GM19324 (cell line): ENCODE data around the gene CXCL13.
A peak's percentile ranks its signal among the peaks of the same experiment; 100 is the strongest.
"Not testable (repeated sequence)": the region's sequence is repeated elsewhere in the genome, so short reads cannot be mapped to it uniquely, and the experiment has no call there.

ENCODE experiments used
- ATAC-seq: cut with Tn5 transposase; IDR thresholded peaks from one replicate; pipeline ENCODE4 v1.9.1; 2021; ENCODE audit warnings: mild to moderate bottlenecking, moderate library complexity; ENCODE audit not compliant: unreplicated experiment, low FRiP score

The CXCL13 gene, protein sequence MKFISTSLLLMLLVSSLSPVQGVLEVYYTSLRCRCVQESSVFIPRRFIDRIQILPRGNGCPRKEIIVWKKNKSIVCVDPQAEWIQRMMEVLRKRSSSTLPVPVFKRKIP

DNA sequence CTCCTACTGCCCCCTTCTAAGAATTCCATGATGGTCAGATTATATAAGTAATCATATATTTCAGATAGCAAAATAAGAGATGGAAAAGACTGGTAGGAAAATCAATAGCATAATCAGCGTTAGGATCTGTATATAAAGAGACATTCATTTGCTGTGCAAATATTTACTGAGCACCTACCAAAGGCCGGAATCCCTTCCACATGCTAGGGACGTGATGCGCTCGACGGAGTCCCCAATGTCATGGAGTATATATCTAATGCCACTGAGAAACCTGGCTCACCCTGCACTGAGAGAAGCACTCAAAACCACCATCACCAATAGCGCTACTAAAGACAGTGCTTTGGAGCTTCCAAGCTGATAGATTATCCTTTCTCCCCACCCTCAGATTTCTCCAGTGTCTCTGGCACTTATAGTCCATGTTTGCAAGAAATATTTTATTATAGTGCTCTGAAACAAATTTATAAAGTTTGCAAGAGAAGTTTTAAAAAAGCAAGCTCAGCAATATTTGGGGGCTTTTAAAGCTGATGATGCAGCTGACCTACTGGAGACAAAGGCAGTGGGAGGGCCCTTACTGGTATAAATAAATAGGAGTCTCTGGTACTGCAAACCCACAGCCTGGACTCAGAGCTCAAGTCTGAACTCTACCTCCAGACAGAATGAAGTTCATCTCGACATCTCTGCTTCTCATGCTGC is at the start of gene CXCL13:
TSS of gene CXCL13 (plus strand) at position 611 of the 693 bp plus-strand sequence. CDS start at position 657, 46 bp downstream.
- ATAC-seq = no peak

DNA sequence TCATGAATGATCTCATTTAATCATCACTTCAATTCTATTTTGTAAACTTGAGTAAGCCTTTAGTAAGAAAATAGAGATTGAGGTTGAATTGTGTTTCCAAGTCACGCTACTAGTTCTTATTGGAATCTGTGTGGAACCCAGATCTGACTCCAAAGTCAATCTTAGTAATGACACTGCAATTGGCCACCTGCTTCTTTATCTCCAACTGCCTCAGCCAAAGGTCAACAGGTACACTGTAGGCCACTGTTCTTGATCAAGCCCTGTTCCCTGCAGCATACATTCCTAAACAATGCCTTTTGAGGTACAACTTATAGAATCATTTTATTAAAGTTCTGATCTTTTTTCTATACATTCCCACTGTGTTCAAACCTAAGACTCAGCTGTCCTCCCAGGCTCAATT is 45.5 kb upstream of the CXCL13 start:
- no peak for ATAC-seq

DNA sequence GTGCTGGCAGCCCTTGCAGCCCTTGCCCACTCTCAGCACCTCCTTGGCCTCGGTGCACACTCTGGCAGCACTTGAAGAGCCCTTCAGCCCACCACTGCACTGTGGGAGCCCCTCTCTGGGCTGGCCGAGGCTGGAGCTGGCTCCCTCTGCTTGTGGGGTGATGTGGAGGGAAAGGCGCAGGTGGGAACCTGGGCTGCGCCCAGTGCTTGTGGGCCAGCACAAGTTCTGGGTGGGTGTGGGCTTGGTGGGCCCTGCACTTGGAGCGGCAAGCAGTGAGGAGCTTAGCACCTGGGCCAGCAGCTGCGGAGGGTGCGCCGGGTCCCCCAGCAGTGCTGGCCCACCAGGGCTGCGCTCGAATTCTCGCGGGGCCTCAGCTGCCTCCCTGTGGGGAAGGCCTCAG is 43.9 kb upstream of the CXCL13 start:
- ATAC-seq = not testable (repeated sequence)

DNA sequence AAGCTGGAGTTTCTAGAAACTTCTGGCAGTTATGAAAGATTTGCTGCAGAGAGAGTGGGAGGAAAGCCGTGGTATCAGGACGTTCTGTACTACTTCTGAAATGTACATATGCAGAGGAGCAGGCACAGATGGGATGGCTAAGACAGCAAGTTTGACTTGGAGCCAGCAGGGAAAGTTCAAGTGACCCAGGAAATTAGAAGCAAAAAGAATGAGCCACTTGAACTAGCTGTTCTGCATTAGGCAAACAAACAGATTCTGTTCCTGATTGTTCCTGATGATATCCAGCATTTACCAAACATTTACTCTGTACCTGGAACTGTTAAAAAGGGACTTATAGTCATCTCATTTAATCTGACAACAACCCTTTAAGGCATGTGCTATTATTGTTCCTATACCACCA is 41.4 kb upstream of the CXCL13 start:
- no peak for ATAC-seq

DNA sequence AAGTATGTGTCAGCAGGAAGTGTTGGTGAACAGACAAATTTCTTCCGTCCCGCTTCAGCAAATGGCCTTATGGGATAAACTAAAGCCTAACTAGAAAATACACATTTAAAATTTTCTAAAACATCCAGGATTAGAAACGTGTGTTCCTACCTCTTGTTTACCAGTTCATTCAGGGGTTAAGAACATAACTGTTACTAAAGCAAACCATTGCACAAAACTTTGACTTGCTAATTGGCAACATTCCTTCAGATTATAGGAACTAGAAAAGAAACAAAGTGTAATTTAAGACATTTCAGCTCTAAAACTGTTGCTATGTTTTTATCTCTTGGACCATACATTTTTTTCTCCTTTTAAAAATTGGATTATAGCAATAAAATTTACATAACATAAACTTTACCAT is 39.5 kb upstream of the CXCL13 start:
- ATAC-seq = no peak

DNA sequence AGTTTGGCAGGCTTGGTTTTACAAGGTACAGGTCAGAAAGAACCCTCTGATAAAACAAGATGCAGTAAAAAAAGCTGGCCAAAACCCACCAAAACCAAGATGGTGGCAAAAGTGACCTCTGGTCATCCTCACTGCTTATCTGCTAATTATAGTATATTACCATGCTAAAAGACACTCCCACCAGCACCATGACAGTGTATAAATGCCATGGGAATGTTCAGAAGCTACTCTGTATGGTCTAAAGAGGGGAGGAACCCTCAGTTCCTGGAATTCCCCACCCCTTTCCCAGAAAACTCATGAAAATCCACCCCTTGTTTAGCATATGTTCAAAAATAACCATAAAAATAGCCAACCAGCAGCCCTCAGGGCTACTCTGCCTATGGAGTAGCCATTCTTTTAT is 38.1 kb upstream of the CXCL13 start:
- no peak for ATAC-seq

DNA sequence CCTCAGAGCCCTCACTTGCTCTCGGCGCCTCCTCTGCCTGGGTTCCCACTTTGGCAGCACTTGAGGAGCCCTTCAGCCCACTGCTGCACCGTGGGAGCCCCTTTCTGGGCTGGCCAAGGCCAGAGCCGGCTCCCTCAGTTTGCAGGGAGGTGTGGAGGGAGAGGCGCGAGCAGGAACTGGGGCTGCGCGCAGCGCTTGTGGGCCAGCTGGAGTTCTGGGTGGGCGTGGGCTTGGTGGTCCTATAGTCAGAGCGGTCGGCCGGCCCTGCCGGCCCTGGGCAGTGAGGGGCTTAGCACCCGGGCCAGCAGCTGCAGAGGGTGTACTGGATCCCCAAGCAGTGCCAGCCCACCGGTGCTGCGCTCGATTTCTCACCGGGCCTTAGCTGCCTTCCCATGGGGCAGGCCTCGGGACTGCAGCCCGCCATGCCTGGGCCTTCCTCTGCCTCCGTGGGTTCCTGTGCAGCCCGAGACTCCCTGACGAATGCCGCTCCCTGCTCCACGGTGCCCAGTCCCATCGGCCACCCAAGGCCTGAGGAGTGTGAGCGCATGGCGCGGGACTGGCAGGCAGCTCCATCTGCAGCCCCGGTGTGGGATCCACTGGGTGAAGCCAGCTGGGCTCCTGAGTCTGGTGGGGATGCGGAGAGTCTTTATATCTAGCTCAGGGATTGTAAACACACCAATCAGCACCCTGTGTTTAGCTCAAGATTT is 35.0 kb upstream of the CXCL13 start:
- ATAC-seq = not testable (repeated sequence)

DNA sequence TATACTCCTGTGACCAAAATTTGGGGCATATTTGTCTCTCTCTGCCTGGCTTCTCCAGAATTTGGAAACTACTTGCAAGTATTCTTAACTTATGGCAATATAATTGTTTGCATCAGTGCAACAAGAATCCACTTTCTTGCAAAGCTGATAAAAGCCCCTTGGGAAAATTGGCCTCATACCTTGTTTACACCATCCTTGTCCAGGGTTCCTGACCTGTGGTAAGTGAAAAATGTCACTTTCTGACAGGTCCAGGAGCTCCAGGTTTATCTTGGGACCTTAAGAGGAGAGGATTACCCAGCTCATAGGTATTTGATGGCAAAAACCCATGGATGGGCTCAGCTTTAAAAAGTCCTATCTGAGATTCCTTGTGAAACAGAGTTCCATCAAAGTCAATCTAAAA is 29.3 kb upstream of the CXCL13 start:
- no peak for ATAC-seq

DNA sequence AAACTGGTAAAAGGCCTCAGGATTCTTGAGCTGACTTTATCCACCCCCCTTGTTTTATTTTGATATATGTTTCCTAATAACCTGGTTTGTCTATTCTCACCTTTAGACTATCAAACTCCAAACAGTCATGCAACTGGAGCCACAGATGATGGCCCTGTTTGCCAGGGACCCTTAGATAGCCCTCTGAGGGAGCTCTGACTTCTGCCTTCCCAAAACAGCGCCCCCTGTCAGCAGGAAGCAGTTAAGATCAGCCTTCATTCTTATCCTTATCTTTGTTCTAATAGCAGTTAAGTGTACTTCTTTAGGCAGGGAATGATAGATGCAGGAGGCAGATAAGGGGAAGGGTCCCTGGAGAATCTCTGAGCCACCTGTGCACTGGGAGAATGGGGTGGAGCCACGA is 27.5 kb upstream of the CXCL13 start:
- no peak for ATAC-seq

DNA sequence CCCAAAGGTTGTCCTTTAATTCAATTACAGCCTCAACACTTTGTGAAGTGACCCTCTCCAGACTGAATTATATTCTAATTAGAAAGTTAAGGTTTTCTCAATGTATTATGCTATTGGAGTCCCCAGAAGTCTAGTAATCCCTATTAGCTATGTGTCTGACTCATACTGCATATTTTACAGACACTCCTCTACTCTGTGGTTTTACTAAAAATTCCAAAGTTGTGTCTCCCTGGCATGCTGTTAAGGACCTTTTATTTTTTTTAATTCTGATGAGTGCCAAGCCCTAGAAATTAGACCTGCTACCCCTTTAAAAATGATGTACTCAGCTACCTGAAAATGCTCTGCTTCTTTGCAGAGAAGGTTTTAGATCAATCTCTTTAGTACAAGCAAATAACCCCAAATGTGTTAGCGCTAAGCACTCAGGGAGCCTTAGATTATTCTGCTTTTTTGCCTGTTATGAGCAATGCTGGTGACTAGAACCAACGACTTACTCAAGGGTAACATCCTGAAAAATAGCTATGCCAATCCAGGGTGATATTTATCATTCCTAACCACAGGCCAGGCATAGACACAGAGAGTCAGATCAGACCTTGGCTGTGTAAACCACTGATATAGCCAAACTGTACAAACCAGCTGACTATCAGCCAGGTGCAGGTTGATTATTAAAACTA is 26.1 kb upstream of the CXCL13 start:
- no peak for ATAC-seq

DNA sequence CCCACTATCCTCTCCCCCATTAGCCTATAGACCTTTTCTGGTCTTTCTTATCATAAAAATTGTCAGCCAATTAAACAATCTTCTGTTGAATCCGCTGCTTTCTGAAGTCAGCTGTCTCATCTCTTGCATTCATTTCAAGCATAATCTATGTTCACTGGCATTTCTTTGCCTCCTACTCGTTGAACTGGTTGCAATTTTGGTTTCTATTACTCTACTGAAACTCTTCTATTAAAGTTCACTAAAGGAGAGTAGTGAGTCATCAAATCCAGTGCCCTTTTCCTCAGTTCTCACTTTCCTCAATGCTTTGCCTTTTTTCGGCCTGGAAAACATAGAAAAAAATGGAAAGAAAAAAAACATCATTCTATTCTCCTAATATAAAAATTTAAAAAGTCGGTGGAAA is 23.9 kb upstream of the CXCL13 start:
- no peak for ATAC-seq

DNA sequence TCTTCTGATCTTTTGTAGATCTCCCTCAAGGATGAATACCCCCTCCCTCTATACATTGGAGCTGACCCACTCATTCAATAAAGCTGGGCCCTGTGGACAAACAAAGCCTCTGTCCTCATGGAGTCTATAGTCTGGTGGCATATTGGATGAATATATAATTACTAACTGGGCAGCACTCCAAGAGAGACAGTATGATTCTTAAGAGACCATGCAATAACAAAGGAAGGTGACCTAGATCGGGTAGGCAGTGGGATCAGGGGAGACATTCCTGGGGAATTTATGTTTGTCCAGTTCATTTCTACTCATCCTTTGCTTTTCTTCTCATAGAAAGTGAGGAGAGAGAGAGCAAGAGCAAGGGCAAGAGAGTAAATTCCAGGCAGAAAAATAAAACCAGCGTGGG is 23.5 kb upstream of the CXCL13 start:
- no peak for ATAC-seq

DNA sequence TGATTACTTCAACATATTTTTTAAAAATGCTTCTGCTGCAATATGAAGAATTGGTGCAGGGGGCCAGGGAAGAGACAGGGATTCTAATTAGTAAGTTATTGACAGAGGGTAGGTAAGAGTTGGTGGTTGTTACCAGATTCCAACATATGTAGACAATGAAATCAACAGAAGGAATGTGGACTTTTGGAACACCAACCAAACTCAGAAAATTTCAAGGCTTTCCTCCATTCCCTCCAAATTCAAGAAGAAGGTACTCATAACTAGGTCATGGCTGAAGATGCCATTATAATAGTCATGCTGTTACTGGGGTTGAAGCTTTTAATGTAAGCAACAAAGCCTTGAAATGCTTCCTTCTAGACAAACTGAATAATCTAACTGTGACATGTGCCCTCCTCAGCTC is 22.9 kb upstream of the CXCL13 start:
- ATAC-seq = no peak

DNA sequence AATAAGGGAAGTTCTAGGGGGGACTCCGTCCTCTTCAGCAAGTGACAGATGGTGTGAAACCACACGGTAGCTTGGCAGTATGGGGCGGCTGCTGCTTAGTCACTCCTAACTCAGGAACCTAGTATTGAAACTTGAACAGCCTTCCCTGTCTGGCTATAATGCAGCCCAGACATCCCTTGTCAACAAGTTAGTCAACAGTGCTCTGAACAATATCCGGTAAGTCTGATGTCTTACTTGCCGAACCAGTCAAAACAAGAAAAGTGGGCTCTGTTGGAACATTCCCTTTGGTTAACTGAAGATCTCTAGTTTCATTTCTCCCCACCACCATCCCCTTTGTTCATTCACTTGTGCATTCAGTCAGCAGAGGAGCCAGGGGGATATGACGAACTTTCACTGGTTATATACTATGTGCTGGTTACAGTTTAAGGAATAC is 18.7 kb upstream of the CXCL13 start:
- ATAC-seq = peak; percentile 98

DNA sequence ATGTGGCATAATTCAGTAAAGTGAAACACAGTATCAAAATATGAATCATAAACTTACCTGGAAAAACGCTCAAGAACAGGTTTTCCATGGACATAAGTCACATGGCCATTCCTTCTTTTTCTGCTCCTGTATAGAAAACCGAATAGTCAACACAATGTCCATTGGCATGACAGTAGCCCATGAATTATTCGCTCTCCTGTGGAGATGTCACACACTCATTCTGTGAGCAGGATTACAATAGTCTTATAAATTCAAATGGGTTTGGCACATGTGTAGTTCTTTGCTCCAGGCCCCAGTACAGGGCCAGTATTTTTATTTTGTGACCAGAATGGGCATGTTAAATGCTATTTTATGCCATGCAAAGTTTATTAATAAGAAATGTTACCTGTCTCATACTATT is 15.1 kb upstream of the CXCL13 start:
- no peak for ATAC-seq

DNA sequence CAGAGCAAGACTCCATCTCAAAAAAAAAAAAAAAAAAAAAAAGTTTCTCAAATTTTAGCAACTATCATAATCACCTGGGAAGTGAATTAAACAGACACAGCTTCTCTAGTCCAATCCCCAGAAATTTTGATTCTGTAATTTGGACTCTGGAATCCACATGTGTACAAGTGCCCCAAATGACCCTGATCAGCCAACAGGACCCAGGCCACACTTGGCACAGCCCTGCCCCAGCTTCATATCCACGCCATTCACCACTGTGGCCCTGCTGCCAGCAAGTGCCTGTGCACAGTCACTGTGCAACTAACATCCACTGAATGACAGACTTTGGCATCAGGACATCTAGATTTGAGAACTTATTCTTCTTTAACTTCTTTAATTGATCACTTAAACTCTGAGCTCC is 14.1 kb upstream of the CXCL13 start:
- no peak for ATAC-seq

DNA sequence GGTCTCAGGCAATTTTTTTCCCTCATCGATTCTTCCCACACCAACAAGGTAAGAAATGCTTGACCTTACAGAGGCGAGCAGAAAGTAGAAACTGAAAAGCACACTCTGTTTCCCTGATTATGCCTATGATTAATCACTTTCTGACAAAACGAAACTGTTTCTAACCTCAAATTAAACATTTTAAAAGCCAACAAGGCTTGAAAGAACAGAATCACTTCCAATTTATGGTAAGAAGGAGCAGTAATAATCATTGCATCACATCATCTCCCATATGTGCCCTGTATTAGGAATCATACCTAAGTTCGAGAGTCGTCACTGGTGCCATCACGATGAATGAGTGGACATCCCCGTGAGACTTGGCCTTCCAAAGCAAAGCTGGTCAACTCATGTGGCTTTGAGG is 12.5 kb upstream of the CXCL13 start:
- no peak for ATAC-seq

DNA sequence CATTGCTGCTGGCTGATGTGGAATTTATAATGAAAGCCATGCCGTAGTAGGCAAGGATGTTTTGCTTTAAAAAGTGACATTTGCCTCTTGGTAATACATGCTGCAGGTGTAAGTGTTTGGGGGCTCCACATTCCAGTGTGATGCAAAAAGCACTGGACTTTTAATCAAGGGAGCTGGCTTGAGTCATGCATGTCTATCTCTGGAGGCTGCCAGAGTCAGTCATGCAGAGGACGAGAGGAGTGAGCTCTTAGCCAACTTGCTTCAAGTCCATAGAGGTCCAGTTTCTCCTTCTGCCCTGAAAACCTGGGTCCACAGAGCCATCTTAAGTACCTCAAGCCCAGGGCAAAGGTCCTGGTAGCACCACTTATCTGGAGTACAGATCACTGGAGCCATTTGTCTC is 11.6 kb upstream of the CXCL13 start:
- ATAC-seq = no peak

DNA sequence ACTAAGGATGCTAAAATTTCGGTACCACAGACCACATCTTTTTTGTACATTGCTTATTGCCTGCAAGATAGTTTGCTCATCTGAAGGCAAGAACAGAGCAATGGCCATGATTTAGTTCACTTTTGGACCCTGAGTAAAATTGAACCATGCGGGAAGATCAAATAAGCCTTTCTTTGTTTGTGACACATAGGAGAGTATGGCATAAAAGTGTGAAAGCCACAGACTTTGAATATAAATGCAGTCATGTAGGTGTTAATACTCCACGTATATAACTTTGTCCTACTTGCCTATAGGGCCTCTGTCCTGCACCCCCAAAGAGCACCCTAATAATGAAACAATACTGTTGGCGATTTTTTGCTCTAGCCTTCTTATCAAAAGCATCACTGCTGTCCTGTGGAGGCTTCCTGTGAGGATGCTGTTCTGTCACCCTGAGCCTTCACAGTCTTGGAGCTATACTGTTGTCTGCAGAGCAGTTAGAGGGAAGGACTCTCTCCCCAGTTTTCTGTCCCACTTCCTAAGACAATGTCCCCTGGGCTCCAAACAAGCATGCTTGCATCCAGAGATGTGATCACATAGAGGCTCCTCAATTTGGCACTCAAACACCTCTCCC is 10.2 kb upstream of the CXCL13 start:
- no peak for ATAC-seq

DNA sequence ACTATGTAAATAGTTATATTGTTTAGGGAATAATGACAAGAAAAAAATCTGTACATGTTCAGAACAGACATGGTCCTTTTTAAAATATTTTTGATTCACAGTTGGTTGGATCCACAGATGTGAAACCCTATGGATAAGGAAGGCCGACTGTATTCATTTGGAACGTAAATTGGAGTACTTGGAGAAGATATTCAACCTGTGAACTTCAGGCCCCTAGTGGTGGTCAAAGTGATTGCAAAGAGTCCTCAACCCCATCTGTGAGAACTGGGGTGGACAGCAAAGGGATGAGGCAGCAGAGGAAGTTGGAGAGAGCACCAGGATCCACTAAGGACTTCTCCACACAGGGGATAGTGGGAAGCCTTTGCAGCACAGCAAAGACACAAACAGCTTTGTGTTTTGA is 6.2 kb upstream of the CXCL13 start:
- ATAC-seq = no peak
